Medulla oblongata (tissue), 1 donor: ENCODE results near the gene ACSF3.

ENCODE experiments used
- DNase-seq: peaks from one replicate; pipeline ENCODE4 v3.0.0-alpha.2; 2015; ENCODE audit errors: extremely low spot score

ACSF3 gene

GRCh38 chr16:89131783-89132182 is 38.1 kb downstream of the ACSF3 start:
- no peak for DNase-seq

DNA sequence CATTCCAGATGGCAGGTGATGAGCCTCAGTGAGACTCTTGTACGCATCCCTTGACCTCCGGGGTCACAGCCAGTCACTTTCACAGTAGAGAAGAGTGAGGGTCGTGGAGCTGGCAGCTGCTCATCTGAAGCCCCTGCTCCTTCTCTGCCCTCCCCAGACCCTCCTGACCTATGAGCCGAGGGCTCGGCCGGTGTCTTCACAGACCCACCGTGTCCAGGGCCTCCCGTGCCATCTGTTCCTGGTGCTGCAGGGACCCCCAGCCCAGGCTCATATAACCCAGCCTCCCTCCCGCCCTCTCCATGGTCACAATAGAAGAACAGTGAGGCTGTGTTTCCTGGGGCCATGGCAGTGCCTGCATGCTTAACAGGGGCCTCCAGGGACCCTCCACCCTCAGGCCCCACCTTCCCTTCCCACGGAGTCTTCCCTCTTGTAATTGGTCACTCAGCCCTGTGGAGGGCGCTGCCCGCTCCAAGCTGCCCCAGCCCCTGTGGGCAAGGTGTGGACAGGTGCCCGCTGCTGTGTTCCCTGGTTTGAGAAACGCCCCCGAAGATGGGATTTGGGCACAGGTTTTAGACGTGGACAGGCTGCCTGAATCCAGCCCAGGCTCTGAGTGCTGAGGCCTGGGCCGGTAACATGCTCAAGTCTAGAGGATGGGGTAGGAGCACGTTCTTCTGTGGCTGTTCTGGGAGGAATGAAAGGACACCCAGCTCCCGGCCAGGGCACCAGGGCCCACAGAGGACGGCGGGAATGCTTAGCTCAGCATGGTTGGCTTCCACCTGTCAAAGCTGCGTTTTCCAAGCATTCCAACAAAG is 38.7 kb downstream of the ACSF3 start:
- DNase-seq, result no peak

- DNase-seq, result no peak
Measured at GRCh38 chr16:89133457-89134127, 39.9 kb downstream of the ACSF3 start.

DNA sequence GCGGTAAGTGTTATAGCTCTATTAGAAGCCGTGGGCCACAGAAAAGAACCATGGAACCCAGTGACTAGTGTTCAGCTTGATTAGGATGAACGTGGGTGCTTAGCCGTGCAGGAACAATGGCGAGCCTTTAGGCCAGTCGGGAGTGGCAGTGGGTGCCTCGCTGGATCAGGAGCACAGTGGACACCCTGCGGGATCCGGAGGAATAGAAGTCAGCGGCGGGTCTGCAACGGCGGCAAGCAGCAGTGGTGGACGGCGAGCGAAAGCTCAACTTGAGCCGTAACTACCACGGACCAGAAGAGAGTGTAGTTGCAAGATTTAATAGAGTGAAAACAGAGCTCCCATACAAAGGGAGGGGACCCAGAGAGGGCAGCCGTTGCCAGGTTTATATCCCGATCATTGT is 40.6 kb downstream of the ACSF3 start:
- DNase-seq, result no peak

DNA sequence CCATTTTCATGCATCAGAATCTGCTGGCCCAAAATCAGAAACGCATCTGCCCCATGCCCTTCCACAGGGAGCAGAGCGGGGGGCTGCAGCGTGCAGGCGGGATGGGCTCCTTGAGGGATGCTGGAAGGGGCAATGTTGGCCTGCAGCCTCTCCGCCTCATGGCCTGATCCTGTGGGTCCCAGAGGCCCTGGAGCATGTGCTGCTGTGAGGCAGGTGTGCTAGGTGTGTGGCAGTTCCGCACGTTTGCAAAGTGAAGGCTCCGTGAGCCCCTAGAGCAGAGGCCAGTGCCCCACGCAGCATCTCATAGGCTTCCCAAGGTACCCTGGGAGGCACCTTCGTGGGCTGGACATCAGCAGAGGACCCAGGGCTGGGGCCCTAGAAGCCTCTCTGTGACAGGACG is 41.5 kb downstream of the ACSF3 start:
- DNase-seq, result no peak

DNA sequence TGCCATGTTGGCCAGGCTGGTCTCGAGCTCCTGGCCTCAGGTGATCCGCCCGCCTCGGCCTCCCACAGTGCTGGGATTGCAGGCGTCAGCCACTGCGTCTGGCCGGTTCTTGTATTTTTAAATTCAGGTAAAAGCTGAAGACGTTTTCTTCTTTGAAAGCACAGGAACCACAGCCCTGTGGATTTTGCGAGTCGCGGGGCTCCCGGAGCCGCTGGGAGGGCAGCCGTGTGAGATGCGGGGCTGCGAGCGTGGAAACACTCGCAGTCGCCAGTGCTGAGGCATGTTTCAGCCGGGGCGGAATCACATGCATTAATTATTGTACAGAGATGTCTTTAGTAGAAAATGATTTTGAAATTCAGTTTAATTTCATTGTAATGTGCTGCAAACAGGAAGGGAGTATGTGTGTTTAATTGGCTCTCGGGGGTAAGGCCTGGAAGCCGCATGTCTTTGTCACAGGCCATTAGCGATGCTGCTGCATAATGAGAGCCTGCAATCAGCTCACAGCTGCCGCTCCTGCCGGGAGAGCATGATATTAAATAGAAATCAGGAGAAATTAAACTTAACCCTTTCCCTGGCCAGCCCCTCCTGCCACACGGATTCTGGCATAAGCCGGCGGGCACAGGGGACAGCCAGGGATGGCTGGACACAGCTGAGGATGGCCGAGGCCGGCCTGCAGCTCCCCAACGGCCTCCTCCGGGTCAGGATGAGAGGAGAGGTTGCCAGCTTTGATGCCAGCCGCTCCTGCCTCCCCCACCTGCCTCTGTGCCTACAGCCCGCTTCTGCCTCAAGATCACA is 42.5 kb downstream of the ACSF3 start:
- DNase-seq, result no peak

- DNase-seq, result no peak
Measured at GRCh38 chr16:89136931-89137330, 43.3 kb downstream of the ACSF3 start.

DNA sequence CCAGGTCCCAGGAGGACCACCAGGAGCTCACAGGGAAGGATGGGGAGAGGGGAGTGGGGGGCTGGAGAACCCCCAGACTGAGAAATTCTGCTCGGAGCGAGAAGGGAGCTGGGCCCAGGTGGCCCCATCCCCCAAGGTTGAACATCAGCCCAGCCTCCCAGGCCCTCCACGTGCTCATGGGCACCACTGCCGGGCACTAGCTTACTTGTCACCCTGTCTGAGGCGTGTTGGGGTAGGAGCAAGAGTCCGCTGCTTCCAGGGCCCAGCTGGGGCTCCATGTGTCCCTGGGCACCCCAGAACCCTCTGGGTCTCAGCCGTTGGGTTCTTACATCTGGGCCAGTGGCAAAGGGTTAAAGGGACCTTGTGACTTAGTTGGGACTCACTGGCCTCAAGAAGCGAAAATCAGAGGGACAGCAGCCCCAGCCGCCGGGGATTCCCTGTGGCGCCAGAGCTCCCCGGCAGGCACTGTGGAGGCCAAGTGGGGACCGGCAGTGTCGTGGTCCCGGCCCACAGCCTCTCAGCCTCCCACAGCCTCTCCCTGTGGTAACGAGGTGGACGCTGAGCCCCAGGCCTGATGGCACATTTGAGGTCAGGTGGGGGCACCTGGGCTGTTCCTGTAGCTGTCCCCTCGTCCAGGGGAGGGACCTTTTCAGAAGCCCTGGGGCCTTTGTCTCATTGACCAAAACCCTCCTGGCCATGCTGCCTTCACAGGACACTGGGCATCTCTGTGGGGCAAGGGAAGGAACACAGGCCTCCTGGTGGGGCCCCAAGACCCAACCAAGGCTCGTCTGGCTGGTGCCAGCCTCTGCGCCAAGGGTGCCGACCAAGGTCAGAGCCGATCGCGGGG is 44.2 kb downstream of the ACSF3 start:
- no peak for DNase-seq

GRCh38 chr16:89138513-89138795 is 44.8 kb downstream of the ACSF3 start:
- DNase-seq, result no peak

GRCh38 chr16:89138843-89139520 is 45.3 kb downstream of the ACSF3 start:
- DNase-seq, result no peak

- DNase-seq, result no peak
Measured at GRCh38 chr16:89139907-89140361, 46.3 kb downstream of the ACSF3 start.

DNA sequence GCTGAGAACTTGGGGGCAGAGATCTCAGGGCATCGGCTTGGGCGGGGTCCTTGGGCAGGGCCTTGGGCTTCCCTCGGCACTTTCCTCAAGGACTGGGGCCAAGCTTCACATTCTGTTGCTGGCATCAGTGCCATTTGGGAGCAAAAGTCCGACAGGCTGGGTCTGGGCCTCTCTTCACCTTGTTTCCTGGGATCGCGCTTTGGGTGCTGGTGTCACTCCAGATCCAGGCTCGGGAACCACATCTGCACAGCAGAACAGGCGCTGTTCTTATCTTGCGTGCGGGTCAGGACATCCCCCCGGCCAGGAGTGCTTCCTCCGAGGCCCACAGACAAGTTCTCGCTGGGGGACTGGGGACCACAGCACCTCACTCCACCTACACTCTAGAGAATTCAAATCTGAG is 46.7 kb downstream of the ACSF3 start:
- no peak for DNase-seq

DNA sequence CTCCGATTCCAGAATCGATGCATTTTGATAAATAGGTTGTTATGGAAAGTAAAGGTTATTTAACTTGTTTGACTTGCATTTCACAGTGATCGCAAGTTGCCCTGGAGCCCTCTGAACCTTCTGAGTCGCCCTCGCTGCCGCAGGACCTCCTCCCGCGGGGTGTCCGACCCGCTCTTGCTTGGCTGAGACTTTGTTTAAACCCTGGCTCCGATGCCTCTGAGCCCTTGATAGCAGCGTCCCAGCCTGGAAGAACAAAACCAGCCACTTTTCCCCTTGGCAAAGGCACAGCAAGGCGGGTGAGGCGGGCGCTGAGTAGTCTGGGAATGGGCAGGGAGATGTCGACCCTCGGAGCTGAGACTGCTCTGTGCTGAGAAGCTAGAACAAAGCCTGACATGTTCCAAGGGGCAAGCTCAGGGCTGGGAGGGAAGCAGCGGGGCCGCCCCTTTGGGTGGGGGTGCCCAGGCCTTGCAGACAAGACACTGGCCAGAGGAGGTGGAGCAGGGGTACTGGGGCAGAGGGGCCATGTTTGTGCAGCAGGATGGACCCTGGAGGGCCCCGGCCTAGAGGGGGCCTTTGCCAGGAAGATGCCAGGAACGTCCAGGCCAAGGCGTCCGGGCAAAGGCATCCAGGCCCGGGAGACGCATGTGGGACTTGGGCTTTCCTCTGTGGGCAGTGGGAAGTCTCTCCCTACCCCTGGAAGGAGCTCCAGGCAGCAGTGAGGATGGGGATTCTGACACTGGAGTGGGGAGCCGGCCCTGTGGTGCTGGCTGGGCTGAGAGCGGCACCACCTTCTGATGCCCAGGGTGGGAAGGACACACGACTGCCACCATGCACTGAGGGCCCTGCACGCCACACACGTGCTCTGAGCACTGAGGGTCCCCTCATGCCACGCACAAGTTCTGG is 47.6 kb downstream of the ACSF3 start:
- DNase-seq, result no peak

- no peak for DNase-seq
Measured at GRCh38 chr16:89141884-89142267, 48.2 kb downstream of the ACSF3 start.

DNA sequence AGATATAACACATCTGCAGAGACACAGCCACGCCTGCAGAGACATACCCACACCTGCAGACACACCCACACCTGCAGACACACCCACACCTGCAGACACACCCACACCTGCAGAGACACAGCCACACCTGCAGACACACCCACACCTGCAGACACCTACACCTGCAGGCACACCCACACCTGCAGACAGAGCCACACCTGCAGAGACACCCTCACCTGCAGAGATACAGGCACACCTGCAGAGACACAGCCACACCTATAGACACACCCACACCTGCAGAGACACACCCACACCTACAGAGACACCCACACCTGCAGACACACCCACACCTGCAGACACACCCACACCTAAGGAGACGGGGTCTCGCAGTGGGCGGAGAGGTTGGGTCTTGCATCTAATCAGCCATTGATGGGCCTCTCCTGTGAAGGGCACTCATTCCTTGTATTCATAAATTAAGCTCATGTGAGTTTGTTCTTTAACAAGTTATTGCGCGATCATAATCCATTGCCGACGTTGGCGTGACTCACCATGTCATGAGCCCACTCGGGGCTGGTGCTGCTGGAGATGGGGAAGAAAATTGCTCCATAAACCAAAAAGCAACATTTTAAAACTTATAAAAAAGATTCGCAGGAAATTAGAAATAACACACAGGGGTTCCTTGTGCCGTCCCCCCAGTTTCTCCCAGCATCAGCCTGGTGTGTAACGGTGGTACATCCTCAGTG is 49.0 kb downstream of the ACSF3 start:
- no peak for DNase-seq

DNA sequence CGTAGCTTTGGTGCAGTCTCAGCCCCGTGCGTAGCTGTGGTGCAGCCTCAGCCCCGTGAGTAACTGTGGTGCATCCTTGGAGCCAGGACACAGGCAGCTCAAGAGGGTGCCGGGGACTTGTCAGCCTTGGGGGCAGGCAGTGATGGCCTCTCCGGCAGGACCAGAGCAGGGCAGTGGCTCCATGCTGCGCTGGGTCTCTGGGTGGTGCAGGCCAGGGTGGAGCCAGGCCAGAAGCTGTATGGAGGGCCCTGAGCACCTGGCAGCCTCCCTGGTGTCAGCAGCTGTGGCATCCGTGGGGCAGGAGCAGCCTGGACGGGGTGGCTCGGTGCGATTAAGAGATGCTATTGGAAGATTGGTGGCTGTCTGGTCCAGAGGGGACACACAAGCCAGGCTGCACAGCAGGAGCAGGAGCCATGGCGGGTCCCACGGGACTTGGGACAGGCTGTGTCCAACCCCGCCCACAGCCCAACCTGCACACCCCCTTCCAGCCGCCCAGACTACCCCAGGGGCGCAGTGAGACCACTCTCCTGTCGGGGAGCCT is 49.6 kb downstream of the ACSF3 start:
- no peak for DNase-seq

GRCh38 chr16:89143911-89144675 is 50.4 kb downstream of the ACSF3 start:
- DNase-seq, result no peak

DNA sequence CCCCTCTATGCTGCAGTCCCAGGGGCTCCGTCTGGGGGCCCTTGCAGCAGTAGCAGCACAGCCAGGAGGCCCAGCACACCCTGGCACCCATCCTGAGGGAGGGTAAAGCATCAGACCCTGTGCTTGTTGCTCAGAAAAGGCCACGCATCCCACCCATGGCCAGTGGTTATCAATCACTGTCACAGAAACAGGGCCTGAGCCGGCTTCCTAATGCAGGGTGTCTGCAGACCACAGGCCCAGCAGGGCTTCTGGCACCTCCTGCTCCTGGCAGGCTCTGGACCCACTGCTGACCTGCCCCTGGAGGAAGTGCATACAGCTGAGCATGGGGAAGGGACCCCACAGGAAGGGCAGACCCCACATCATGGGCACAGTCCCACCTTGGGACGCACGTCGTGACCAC is 51.0 kb downstream of the ACSF3 start:
- DNase-seq, result no peak
